Stomach (tissue), 4 donors: ENCODE measurements around the gene RFT1.

Source experiments
- CTCF ChIP-seq, 7 experiments: fragments of 450-650 bp in 4 of 7; fragments of 200-600 bp in 3 of 7; sonication (generic) in 3 of 7; IDR thresholded peaks; one replicate each; pipeline ENCODE4 v1.5.1; 2016 to 2019; ENCODE audit warnings: antibody characterized with exemption in 7 of 7, control low read depth in 2 of 7, mild to moderate bottlenecking in 1 of 7
- POLR2A ChIP-seq, 4 donors: fragments of 450-650 bp; IDR thresholded peaks; one replicate each; pipeline ENCODE4 v1.6.1; 2016; ENCODE audit warnings: antibody characterized with exemption in 4 of 4, control low read depth in 2 of 4, mild to moderate bottlenecking in 1 of 4, moderate library complexity in 1 of 4
- POLR2AphosphoS5 ChIP-seq, 3 donors: sonication (generic); formaldehyde crosslinking; IDR thresholded peaks; one replicate each; pipeline ENCODE4 v1.6.1; 2016; ENCODE audit warnings: antibody characterized with exemption in 3 of 3

- TF ChIP-seq POLR2AphosphoS5 (IDR thresholded peaks at IDR 0.05) (no peak), CTCF (IDR thresholded peaks at IDR 0.05) (no peak), POLR2A (IDR thresholded peaks at IDR 0.05) (no peak)
These were observed 21.8 kb upstream of the RFT1 start for GRCh38 chr3:53151870-53152660.
